IMR-90 (cell line): ENCODE data around the gene NELL1. TPM values are rescaled to one million over a fixed set of nuclear protein-coding genes. Genes with fewer than 3 reads are reported as not detected.

Experiments
- ATAC-seq: fragments of 200-7000 bp; cut with Tn5 transposase; 2 replicates; pipeline ENCODE4 v1.9.1; 2020; ENCODE audit warnings: low read depth, mild to moderate bottlenecking, moderate library complexity
- BruUV-seq: library from RNA; stranded (reverse); fragments of 400-500 nt; replicated peaks from 2 replicates; lab custom pipeline; 2021; lab: Mats Ljungman, UMichigan
- CTCF ChIA-PET: fragments of 300-600 bp; formaldehyde crosslinking; extraction: SDS; loops from one replicate; lab custom pipeline; 2021; ENCODE audit warnings: antibody characterized with exemption; lab: Yijun Ruan, JAX
- POLR2A ChIA-PET: fragments of 300-600 bp; sonication (Branson Sonifier 250); formaldehyde crosslinking; loops from one replicate; lab custom pipeline; 2022; ENCODE audit warnings: antibody characterized with exemption; ENCODE audit not compliant: unreplicated experiment; lab: Charles Lee
- DNase-seq: peaks from one replicate; pipeline ENCODE4 v3.0.0; 2013
- H2AFZ ChIP-seq: replicated peaks from 2 replicates; pipeline ENCODE3; 2013; ENCODE audit warnings: low read length, mild to moderate bottlenecking; ENCODE audit not compliant: poor library complexity
- H2AK5ac ChIP-seq: 2 replicates; pipeline ENCODE4 v1.6.1; 2013; ENCODE audit warnings: low read depth, low read length, inconsistent platforms
- H2AK9ac ChIP-seq: replicated peaks from 2 replicates; pipeline ENCODE3; 2013; ENCODE audit warnings: mild to moderate bottlenecking, low read depth, low read length, moderate library complexity; ENCODE audit not compliant: poor library complexity
- H2BK120ac ChIP-seq: 2 replicates; pipeline ENCODE4 v1.6.1; 2013; ENCODE audit warnings: low read depth, low read length, inconsistent platforms
- H2BK15ac ChIP-seq: 3 replicates; pipeline ENCODE4 v1.6.1; 2013; ENCODE audit warnings: low read depth, low read length, inconsistent platforms
- H2BK20ac ChIP-seq: 2 replicates; pipeline ENCODE4 v1.6.1; 2013; ENCODE audit warnings: low read depth, mild to moderate bottlenecking, inconsistent platforms, low read length, moderate library complexity
- H2BK5ac ChIP-seq: 2 replicates; pipeline ENCODE4 v1.6.1; 2013; ENCODE audit warnings: mild to moderate bottlenecking, low read depth, low read length, inconsistent platforms; ENCODE audit not compliant: poor library complexity, severe bottlenecking
- H3K14ac ChIP-seq: replicated peaks from 2 replicates; pipeline ENCODE4 v1.6.1; 2013; ENCODE audit warnings: low read depth, low read length, inconsistent platforms
- H3K18ac ChIP-seq: 2 replicates; pipeline ENCODE4 v1.6.1; 2013; ENCODE audit warnings: low read depth, low read length, control low read depth
- H3K23ac ChIP-seq: 2 replicates; pipeline ENCODE4 v1.6.1; 2013; ENCODE audit warnings: low read depth, low read length, inconsistent platforms
- H3K27ac ChIP-seq: 2 replicates; pipeline ENCODE4 v1.5.1; 2013; ENCODE audit warnings: mild to moderate bottlenecking, control low read depth, low read length; ENCODE audit not compliant: insufficient read depth
- H3K27me3 ChIP-seq: 2 replicates; pipeline ENCODE4 v1.6.1; 2013; ENCODE audit warnings: low read length; ENCODE audit not compliant: control insufficient read depth, insufficient read depth
- H3K36me3 ChIP-seq: 2 replicates; pipeline ENCODE4 v1.6.1; 2013; ENCODE audit warnings: low read length, mixed read lengths; ENCODE audit not compliant: control insufficient read depth, insufficient read depth
- H3K4ac ChIP-seq: 2 replicates; pipeline ENCODE4 v1.6.1; 2013; ENCODE audit warnings: low read depth, low read length, inconsistent platforms
- H3K4me1 ChIP-seq: 2 replicates; pipeline ENCODE4 v1.6.1; 2013; ENCODE audit warnings: low read length, mixed read lengths; ENCODE audit not compliant: control insufficient read depth, insufficient read depth
- H3K4me2 ChIP-seq: 2 replicates; pipeline ENCODE4 v1.6.1; 2013; ENCODE audit warnings: low read depth, mild to moderate bottlenecking, control low read depth, low read length, moderate library complexity
- H3K4me3 ChIP-seq: 2 replicates; pipeline ENCODE4 v1.5.1; 2013; ENCODE audit warnings: low read depth, mild to moderate bottlenecking, control low read depth, low read length, moderate library complexity; ENCODE audit not compliant: insufficient read depth
- H3K56ac ChIP-seq: 2 replicates; pipeline ENCODE4 v1.6.1; 2013; ENCODE audit warnings: low read length, inconsistent platforms; ENCODE audit not compliant: insufficient read depth; ENCODE audit errors: extremely low read depth
- H3K79me1 ChIP-seq, 2 experiments: 2 replicates each; pipeline ENCODE4 v1.6.1; 2013; ENCODE audit warnings: low read length in 2 of 2, inconsistent platforms in 1 of 2, low read depth in 1 of 2
- H3K9ac ChIP-seq: 2 replicates; pipeline ENCODE4 v1.6.1; 2013; ENCODE audit warnings: low read depth, low read length, control low read depth
- H3K9me1 ChIP-seq: 2 replicates; pipeline ENCODE4 v1.6.1; 2013; ENCODE audit warnings: low read length, inconsistent platforms; ENCODE audit not compliant: insufficient read depth
- H3K9me3 ChIP-seq: 2 replicates; pipeline ENCODE4 v1.6.1; 2013; ENCODE audit warnings: low read length; ENCODE audit not compliant: control insufficient read depth, insufficient read depth
- H4K20me1 ChIP-seq: 2 replicates; pipeline ENCODE4 v1.6.1; 2013; ENCODE audit warnings: low read length, inconsistent platforms; ENCODE audit not compliant: insufficient read depth
- H4K5ac ChIP-seq: 2 replicates; pipeline ENCODE4 v1.6.1; 2013; ENCODE audit warnings: mild to moderate bottlenecking, low read depth, low read length, control low read depth
- H4K8ac ChIP-seq, 2 experiments: 2 replicates each; pipeline ENCODE4 v1.6.1; 2013; ENCODE audit warnings: low read depth in 2 of 2, low read length in 2 of 2, control low read depth in 1 of 2, inconsistent platforms in 1 of 2
- H4K91ac ChIP-seq: 2 replicates; pipeline ENCODE4 v1.6.1; 2013; ENCODE audit warnings: low read depth, low read length, inconsistent platforms; ENCODE audit not compliant: insufficient read depth
- BHLHE40 ChIP-seq: fragments of 150-350 bp; IDR thresholded peaks from 2 replicates; pipeline ENCODE4 v1.6.1; 2016; ENCODE audit warnings: mild to moderate bottlenecking, low read depth, low read length
- SMC3 ChIP-seq: fragments of 150-350 bp; IDR thresholded peaks from 2 replicates; pipeline ENCODE4 v1.6.1; 2016; ENCODE audit warnings: low read depth, mild to moderate bottlenecking, antibody characterized with exemption, low read length, moderate library complexity
- WGBS, 2 experiments: methylation state at CpG; one replicate each; pipeline versions ENCODE4 v1.1.5 to v1.1.7; 2013; ENCODE audit warnings: missing lambda C conversion rate in 2 of 2; ENCODE audit not compliant: insufficient read length in 1 of 2; ENCODE audit errors: extremely low coverage in 2 of 2; 5-methylcytosine and 5-hydroxymethylcytosine counted together
- dilution Hi-C: fragments of 300-500 bp; cut with HindIII; formaldehyde crosslinking; loops from one replicate; pipeline ENCODE4 v1.14.3; 2018; ENCODE audit warnings: low sequenced_read_pairs; ENCODE audit not compliant: unreplicated experiment
- in situ Hi-C: fragments of 300-500 bp; cut with MboI; formaldehyde crosslinking; loops from 3 replicates; pipeline ENCODE4 v1.14.3; 2019; ENCODE audit warnings: low sequenced_read_pairs, inconsistent platforms, mixed read lengths
- intact Hi-C: fragments of 100-400 bp; cut with micrococcal nuclease; formaldehyde crosslinking; loops from 2 replicates; pipeline ENCODE4 v1.10.0; 2022
- polyA plus RNA-seq, 3 experiments: library from polyadenylated mRNA; depleted of rRNA; stranded (reverse); fragments of >200 nt; gene quantifications; 2 replicates each; pipeline ENCODE4 v1.2.3, GENCODE V29; 2012; ENCODE audit warnings: low replicate concordance in 1 of 3
- total RNA-seq: library from RNA; depleted of rRNA; stranded (reverse); fragments of >200 nt; gene quantifications from 2 replicates; pipeline ENCODE4 v1.2.3, GENCODE V29; 2012

The NELL1 gene
- total and polyA plus RNA-seq, 2 of the 4 experiments (the other 2 are of a cell fraction): not detected

DNA sequence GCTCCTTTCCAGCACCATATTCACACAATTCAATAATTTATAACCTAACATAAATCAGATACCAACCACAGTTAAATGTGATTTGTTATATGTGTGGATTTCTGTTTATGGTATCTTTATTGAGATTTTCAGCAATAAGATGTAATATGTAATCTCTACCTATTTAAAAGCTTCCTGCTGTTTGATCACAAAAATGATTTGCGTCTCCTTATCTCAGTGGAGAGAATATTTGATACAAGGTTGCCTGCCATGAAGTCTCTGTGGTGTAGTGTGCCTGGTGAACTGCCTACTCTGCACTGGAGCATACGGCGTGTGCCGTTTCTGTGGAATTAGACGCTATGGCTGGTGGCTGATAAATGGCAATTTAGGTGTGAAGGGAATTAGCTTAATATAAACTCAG lies 741.1 kb downstream of the NELL1 start:
- no CpG with 5 or more reads among the region's 5 CpGs for WGBS, 2 experiments
- H2BK20ac ChIP-seq: no peak overlapping the region
- H3K9me3 ChIP-seq: peaks cover 16% of the 10 kb centered on the region
- dilution Hi-C loops: no loop called here
- H3K79me1 ChIP-seq: no peaks in the 10 kb centered on the region
- no peak for DNase-seq
- BruUV-seq: no TSS peak
- no peak overlapping the region for H2BK120ac ChIP-seq
- no peaks in the 10 kb centered on the region for H3K4me1 ChIP-seq
- no peak overlapping the region for H2BK5ac ChIP-seq
- H2AFZ ChIP-seq: no peak overlapping the region
- no peak overlapping the region for H4K8ac ChIP-seq
- no peak overlapping the region for H3K14ac ChIP-seq
- H3K36me3 ChIP-seq: no peaks in the 10 kb centered on the region
- intact Hi-C loops: no loop called here
- no peaks in the 10 kb centered on the region for H4K20me1 ChIP-seq
- H2AK9ac ChIP-seq: no peak overlapping the region
- no peak overlapping the region for H3K18ac ChIP-seq
- H3K4me3 ChIP-seq: no peak overlapping the region
- H3K23ac ChIP-seq: no peak overlapping the region
- H3K4ac ChIP-seq: no peak overlapping the region
- POLR2A ChIA-PET: no interaction called here
- no peaks in the 10 kb centered on the region for H3K9me1 ChIP-seq
- no peak overlapping the region for H4K91ac ChIP-seq
- no peak overlapping the region for H3K4me2 ChIP-seq
- H3K27ac ChIP-seq: no peak overlapping the region
- CTCF ChIA-PET: interaction anchor here (0.6 kb wide), 1 partner anchor 280 kb away, joined by 3 read pairs; no protein-coding TSS in a partner anchor
- H3K56ac ChIP-seq: no peak overlapping the region
- no peak overlapping the region for H2BK15ac ChIP-seq
- H3K27me3 ChIP-seq: no peaks in the 10 kb centered on the region
- no peak overlapping the region for H4K5ac ChIP-seq
- ATAC-seq: no peak
- TF ChIP-seq BHLHE40: no peak
- no peak for TF ChIP-seq SMC3
- in situ Hi-C loops: no loop called here
- H3K9ac ChIP-seq: no peak overlapping the region
- H2AK5ac ChIP-seq: no peak overlapping the region
